AG20443 (cell line): ENCODE measurements around the gene MS4A2.
"Not testable (repeated sequence)": the region's sequence is repeated elsewhere in the genome, so short reads cannot be mapped to it uniquely, and the experiment has no call there.

Experiments used
- DNase-seq: peaks from one replicate; pipeline ENCODE4 v3.0.0; 2012; ENCODE audit warnings: low spot score, mixed read lengths

Gene MS4A2

DNA sequence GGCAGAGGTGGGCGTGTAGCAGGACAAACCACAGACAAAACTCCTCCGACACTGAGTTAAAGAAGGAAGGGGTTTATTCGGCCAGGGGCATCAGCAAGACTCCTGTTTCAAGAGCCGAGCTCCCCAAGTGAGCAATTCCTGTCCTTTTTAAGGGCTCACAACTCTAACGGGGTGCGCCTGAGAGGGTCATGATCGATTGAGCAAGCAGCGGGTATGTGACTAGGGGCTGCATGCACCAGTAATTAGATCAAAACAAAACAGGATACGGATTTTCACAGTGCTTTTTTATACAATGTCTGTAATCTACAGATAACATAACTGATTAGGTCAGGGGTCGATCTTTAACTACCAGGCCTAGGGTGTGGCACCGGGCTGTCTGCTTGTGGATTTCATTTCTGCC lies 12.9 kb downstream of the MS4A2 start:
- DNase-seq, result not testable (repeated sequence)

DNA sequence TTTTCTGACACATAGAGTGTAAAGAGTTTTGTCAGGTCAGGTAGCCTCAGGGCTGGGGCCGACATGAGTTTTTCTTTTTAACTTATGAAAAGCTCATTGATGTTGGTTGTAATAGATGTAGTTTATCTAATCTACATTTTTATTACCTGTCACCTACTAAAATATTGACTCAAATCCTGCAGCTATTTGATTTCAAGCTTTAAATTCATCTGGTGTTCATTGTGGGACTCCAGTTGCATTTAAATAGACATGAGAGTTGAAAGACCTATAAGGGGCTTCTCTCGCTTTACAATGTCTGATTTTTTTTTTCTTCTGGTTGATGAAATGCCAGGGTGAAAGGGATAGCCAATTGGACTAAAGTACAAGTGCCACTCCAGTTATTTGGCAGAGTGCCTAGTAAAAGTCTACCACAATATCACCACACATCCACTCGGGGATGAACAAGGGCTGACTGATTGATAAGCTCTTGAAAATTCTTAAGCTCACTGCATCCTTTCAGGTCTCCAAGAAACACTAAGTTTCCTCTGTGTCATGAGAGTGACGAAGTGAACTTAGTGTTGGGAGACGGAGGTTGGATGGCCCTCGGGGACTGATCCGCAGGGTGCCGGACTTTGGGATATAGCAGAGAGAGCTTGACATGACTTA lies 16.1 kb downstream of the MS4A2 start:
- DNase-seq, result not testable (repeated sequence)

DNA sequence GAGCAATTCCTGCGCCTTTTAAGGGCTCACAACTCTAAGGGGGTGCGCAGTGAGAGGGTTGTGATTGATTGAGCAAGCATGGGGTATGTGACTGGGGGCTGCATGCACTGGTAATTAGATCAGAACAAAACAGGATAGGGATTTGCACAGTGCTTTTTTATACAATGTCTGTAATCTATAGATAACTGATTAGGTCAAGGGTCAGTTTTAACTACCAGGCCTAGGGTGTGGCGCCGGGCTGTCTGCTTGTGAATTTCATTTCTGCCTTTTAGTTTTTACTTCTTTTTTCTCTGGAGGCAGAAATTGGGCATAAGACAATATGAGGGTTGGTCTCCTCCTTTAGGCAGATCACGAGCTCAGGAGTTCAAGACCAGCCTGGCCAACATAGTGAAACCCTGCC lies 20.2 kb downstream of the MS4A2 start:
- DNase-seq, result not testable (repeated sequence)

DNA sequence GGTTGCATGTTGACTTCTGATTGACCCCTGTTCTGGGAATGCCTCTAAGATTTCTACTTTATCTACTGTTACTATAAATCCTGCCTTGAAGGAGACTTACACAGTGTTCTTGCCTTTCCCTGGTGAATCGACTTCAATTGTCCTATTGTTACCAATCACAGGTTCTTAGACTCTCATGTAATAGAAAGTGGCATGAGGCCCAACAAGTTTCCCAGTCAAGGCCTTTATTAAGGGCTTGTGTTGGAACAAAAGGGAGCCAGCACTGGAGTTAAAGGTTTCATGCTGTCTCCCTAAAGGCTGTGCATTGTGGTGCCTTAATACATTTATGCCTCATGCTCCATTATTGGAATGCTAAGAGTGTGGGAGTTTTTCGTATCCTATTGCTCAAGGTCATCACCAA lies 23.3 kb downstream of the MS4A2 start:
- DNase-seq, result no peak

DNA sequence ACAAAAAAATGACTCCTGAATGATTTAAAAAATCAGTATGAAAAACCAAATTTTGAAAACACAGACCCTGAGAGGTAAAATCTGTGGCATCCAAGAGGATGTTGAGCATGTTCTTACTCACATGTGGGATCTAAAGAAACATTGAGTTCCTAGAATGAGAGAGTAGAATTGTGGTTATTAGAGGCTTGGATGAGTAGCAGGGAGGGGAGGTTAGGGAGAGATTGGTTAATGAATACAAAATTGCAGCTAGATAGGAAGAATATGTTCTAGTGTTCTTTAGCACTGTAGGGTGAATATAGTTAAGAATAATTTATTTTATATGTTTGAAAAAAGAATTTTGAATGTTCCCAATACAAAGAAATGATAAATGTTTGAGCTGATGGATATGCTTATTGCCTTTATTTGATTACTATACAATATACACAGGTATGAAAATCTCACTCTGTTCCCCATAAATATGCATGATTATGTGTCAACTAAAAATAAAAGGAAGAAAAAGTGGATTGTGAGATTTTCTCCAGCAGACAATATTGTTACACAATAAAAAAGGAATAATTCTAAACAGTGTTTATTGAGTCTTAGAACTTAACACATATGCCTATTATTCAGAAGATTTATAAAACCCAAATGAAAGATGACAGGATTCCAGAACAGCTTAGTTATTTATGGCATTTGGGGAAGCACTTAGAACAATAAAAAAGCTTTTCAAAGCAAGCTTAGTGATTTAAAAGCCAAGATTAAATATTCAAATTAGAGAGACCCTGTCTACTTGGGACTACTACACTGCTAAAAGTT lies 28.7 kb downstream of the MS4A2 start:
- no peak for DNase-seq

DNA sequence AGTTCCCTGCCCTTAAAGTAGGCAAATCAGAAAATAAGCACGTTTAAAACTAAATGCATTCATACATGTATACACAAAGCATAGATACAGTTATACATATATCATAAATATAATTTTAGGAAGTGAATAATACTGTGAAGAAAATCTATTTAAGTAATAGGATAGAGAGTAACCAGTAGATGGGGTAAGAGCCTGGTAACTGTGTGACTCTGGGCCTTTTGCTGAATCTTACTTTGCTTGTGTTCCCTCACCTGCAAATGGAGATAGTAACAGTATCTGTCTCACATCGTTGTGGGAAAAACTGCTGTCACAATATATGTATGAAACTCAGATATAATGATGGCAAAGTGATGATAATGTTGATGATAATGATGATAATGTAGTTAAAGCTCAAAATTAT lies 29.9 kb downstream of the MS4A2 start:
- no peak for DNase-seq

DNA sequence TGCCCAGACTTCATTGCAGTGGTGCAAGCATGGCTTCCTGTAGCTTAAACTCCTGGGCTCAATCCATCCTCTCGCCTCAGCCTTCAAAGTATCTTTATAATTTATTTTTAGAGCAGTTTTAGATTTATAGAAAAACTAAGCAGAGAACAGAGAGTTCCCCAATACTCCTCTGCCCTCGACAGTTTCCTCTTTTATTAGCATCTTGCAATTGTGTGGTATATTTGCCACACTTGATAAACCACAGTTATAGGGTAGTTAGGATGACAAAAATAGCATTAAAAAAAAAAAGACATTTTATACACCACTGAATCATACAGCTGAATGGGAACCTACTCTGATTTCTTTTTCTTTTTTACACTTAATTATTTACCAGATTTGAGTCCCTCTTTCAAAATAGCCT lies 31.2 kb downstream of the MS4A2 start:
- DNase-seq, result no peak

DNA sequence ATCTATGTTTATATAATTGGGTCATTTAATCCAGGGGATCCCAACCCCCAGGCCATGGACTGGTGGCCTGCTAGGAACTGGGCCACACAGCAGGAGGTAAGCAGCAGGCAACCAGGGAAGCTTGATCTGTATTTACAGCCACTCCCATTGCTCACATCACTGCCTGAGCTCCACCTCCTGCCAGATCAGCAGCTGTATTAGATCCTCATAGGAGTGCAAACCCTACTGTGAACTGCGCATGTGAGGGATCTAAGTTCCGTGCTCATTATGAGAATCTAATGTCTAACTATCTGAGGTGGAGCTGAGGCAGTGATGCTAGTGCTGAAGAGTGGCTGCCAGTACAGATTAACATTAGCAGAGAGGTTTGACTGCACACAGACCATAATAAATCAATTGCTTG lies 32.8 kb downstream of the MS4A2 start:
- no peak for DNase-seq

DNA sequence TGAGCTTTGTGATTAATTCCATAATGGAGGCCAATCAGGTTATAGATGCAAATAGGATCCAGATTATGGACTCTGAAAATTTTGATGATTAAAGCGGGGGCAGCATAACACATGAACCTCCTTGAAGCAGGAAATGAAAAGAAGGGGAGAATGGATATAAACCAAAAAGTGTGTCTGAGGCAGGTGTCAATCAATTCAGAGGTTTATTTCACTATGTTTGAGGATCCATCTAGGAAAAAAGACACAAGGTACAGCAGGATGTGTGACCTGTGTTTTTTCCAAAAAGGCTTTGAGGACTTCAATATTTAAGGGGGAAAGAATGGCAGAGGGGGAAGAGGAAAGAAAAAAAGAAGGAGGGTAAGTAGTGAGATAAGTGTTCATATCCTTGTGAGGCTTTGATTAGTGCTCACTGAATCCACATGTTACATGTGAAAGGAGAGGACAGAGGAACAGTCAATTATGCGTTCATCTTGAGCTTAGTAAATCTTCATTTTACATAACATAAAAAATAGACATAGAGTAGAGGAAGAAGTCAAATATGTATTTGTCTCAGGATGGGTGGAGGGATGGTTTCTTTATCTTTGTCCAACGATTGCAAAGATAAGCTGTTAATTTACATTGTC lies 34.1 kb downstream of the MS4A2 start:
- DNase-seq, result no peak

DNA sequence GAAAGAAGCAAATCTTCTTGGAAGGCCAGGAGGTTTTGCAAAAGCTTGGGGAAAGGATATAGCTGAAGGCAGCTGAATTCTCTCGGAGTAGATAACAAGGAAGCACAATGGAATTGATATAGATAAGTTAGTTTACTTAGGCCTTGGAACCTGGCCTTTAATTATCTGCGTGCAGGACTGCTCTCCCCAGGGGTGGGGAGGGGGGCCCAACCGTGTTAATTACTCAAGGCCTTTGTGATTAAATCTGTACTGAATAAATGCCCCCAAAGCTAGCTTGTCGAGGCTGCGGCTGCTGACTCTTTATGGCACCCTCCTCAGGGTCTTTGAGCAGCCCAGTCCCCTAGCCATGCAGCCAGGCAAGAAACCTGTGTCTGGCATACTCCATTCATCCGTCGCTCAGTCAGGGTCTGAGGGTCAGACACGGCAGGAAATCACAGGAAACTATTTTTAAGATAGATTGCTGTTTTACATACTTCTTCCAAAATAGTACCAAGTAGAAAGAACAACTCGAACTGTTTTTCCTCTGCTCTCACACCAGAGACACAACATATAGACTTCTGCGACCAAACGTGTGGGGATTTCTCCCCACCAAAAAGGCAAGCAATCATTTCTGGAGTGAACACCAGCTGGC lies 36.5 kb downstream of the MS4A2 start:
- DNase-seq, result no peak

DNA sequence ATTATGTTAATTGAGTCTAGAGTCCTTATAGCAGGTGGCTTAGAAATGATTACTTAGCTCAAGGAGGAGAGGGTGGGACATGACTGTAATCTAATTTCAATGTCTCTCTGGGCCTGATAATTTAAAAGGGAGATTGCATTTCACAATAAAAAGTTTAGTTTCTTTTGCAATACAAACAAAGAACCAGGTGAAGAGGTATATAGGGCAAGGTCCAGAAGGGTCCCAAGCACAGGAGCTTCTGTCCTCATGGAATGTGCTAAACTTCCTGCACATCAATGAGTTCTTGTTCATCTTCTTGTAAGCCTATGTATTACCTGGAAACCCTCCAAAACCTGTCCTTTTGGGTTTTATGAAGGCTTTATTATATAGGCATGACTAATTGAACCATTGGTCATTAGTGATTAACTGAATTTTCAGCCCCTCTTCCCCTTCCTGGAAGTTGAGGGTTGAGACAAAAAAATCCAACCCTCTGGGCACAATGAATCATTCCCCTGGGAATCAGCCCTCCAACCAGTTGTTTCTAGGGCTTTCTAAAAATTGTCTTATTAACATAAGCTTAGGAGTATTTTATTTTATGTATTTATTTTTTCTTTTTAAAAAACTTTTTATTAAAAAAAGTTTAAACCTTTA lies 37.6 kb downstream of the MS4A2 start:
- DNase-seq, result no peak

DNA sequence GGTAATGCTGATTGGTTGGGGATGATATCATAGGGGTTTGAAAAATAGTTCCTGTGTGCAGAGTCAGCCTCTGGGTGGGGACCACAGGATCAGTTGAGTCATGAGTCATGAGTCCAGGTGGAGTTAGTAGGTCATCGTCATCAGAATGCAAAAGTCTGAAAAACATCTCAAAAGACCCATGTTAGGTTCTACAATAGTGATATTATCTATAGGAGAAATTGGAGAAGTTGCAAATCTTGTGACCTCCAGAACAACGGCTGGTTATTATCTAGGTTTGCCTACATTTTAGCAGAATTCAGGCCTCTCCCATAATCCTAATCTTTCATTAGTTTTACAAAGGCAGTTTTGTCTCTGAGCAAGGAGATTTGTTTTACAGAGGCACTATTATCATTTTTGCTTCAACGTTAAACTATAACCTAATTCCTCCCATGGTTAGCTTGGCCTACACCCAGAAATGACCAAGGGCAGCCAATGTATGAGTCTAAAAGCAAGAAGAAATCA lies 38.9 kb downstream of the MS4A2 start:
- no peak for DNase-seq

DNA sequence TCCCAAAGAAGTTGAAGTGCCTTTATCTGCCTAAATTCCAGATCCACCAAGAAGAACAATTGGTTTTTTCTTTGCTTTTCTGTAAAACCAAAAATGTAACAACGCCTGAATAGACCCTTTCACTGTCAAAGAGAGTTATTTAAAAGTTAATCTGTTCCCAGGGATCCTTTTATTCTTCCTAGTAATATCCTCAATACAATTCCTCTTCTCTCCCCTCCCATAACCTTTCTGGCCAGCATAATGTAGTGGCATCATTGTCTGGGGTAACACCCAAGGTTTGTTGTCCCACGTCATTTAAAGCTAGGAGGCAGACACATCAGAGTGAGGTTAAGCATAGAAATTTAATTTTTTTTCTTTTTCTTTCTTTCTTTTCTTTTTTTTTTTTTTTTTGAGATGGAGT lies 39.9 kb downstream of the MS4A2 start:
- no peak for DNase-seq

DNA sequence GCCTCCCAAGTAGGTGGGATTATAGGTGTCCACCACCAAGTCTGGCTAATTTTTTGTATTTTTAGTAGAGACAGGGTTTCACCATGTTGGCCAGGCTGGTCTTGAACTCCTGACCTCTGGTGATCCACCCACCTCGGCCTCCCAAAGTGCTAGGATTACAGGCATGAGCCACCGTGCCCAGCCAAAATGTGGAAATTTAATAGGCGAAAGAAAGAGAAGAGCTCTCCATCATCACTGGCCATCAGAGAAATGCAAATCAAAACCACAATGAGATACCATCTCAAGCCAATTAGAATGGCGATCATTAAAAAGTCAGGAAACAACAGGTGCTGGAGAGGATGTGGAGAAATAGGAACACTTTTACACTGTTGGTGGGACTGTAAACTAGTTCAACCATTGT lies 40.4 kb downstream of the MS4A2 start:
- not testable (repeated sequence) for DNase-seq

DNA sequence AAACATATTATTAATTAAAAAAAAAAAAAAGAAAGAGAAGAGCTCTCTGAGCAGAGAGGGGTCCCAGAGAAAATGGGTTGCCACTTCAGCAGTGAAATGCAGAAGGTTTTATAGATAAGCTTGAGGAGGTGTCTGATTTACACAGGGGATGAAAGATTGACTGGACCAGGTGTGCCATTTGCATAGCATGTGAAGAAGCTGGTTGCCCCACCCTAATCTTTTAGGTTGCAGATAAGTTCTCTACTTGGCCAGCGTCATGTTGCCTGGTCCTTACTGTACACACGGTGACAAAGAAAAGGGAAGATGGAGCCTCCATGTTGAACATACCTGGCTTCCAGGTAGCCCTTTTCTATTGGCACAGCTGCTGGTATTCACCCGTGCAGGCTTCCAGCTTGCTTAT lies 41.4 kb downstream of the MS4A2 start:
- no peak for DNase-seq

DNA sequence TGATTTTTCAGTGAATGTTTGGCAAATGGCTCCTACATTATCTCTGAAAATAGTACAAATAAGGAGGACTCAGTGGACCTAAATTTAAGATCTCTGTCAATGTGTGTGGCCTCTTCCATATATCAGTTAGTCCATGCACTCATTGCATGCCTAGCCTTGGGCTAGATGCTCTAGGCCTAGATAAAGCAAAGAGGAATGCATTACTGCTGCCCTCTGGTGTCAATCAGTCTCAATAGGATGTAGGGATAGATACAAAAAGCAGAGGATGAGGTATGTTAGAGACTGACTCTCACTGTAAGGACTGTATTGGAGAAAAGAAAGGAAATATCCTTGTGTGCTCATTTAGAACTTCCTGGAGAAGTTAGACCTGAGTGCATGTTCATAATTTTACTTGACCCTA lies 42.0 kb downstream of the MS4A2 start:
- DNase-seq, result peak; percentile 9

DNA sequence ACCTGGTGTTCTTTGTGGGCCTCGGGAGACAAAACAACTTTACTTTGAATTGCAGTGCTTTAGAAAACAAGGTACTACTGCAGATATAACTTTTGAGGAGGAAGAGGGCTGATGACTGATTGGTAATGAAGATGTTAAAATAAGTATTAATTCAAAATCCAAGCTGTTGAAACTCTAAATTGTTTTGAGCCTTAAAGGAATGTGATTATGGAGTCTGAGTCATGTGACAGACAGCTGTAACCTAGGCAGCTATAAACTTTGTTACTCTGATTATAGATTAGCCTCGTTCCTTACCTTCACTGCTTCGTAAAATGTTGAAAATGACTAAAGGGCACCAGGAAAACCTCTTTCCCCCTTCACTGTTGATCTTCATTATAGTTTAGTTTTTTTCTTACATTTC lies 43.4 kb downstream of the MS4A2 start:
- no peak for DNase-seq

DNA sequence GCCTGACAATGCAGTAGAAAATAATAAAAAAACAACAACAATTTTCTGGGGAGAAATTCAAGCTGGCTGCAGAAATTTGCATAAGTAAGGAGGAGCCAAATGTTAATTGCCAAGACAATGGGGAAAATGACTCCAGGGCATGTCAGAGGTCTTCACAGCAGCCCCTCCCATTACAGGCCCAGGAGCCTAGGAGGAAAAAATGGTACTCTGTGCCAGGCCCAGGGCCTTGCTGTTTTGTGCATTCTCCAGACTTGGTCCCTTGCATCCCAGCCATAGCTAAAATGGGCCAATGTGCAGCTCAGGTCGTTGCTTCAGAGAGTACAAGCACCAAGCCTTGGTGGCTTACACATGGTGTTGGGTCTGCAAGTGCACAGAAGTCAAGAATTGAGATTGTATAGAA lies 45.5 kb downstream of the MS4A2 start:
- DNase-seq, result no peak

DNA sequence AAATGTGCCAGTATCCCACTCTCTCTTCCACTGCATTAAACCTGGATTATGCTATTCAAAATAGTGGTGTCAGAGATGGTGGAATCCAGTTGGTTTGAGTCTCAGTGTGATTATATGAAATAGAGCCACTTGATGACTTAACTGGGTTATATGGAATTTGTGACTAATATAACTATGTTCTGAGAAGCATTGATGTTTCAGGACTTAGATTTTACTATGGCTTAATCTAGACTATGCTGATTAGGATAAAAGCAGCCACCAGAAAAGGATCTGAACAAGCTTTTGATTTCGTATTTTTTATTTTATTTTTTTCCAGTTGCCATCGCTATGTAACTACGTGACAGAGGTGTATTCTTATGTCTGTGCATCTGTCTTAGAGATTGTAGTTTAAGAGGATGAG lies 55.3 kb downstream of the MS4A2 start:
- no peak for DNase-seq

DNA sequence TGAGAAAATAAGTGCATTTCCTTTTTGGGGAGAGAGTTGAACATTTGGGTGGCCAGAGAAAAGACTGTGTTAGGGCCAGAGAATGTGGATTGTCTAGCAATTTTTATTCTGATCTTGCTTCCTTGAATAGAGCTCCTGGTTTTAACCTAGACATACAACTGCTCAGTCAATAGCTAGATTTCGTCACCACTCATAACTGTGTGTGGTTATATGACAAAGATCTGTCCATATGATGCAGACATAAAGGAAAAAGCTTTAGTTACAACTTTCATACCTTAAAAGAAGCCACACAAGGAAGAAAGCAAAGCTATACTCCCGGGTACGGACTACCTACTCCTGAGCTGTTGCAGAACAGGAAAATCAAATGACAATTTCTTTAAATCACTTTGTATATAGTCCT lies 57.2 kb downstream of the MS4A2 start:
- DNase-seq, result no peak
